HL-60 (cell line): ENCODE measurements around the gene EML3.

Experiments
- CTCF ChIP-seq: IDR thresholded peaks from one replicate; pipeline ENCODE4 v1.5.1; 2011; ENCODE audit warnings: low read length, control low read depth, inconsistent platforms; ENCODE audit not compliant: insufficient read depth
- POLR2AphosphoS5 ChIP-seq: IDR thresholded peaks from 2 replicates; pipeline ENCODE4 v1.6.1; 2012; ENCODE audit warnings: low read depth
- REST ChIP-seq: IDR thresholded peaks from 2 replicates; pipeline ENCODE4 v1.6.1; 2012; ENCODE audit warnings: low read depth; ENCODE audit not compliant: insufficient replicate concordance
- SPI1 ChIP-seq: IDR thresholded peaks from 2 replicates; pipeline ENCODE4 v1.6.1; 2012; ENCODE audit warnings: low read depth, mild to moderate bottlenecking, borderline replicate concordance

- TF ChIP-seq CTCF (no peak), POLR2AphosphoS5 (no peak), REST (no peak), SPI1 (no peak)
Measured at GRCh38 chr11:62552485-62553079, 60.0 kb downstream of the EML3 start.
